GM18909 (cell line): ENCODE data around the gene BRI3BP.
"Not testable (repeated sequence)": the region's sequence is repeated elsewhere in the genome, so short reads cannot be mapped to it uniquely, and the experiment has no call there.

ENCODE experiments used
- ATAC-seq: cut with Tn5 transposase; IDR thresholded peaks from one replicate; pipeline ENCODE4 v1.9.1; 2021; ENCODE audit warnings: mild to moderate bottlenecking; ENCODE audit not compliant: unreplicated experiment, poor library complexity

Gene BRI3BP

DNA sequence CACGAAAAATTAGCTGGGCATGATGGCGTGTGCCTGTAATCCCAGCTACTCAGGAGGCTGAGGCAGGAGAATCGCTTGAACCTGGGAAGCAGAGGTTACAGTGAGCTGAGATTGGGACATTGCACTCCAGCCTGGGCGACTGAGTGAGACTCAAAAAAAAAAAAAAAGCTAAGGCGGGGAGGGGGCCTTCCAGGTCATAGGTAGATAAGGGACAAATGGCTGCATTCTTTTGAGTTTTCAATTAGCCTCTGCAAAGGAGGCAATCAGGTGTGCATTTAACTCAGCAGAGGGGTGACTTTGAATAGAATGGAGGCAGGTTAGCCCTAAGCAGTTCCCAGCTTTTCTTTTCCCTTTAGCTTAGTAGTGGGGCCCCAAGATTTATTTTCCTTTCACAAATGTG lies 71.0 kb downstream of the BRI3BP start:
- ATAC-seq: no peak

DNA sequence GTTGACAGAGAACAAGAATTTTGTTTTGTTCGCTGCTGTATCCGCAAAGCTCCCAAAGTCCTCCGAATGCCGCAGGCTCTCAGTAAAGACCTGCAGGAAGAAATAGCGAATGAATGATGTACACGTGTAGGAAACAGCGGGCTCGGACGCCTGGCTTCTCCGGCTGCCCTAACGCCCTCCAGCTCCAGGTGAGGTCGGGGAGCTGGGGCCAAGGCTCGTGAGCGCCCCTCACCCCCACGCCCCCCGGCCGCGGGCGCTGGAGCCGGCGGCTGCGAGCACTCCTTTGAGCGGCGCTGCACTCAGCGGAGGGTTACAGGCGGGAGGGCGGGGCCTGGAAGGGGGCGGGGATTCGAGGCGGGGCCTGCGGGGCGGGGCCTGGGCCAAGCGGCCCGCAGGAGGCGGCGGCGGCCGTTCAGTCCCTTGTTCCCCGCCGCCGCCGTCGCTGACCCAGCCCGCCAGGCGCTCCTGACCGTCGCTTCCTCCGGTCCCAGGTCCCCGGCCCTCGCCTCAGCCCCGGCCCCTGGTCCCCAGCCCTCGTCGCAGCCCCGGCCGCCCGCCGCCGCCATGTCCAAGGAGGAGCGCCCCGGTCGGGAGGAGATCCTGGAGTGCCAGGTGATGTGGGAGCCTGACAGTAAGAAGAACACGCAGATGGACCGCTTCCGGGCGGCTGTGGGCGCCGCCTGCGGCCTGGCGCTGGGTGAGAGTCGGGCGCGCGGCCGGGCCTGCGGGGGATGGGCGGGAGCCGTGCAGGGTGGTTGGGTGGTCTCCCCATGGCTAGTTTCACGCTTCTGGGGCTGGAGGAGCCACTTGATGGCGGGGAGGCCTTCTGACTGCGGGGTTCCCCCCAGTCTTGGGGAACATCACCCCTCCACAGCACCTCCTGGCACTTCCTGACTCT lies 71.8 kb downstream of the BRI3BP start, which contains the start of gene AACS:
AACS (plus strand) TSS at position 415 of the 898 bp plus-strand sequence; CDS start at position 565, 150 bp downstream.
- peak; percentile 94 for ATAC-seq

DNA sequence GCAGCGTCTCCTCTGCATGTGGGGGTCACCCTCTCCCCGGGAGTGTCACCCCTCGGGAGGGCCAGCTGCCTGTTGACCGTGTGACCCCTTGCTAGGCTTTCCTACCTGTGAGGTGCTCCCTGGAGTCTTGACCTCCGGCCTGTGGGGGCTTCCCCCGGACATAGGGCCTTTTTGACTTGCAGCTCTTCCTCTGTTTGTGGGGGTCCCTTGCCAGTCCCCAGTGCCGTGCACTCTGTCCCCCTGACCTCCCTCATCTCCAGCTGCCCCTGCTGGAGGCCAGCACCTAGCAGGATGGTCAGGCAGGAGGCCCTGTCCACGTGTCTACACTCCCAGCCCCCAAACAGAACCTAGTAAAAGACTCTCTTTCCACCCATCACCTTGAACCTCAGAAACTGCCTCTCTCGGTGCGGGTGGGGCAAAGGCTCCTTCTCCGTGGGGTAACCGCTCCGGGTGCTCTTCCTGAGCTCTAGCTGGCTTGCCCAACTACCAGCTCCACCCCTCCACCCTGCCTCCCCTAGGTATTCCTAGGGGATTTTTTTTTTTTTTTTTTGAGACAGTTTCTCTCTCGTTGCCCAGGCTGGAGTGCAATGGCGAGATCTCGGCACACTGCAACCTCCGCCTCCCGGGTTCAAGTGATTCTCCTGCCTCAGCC lies 72.6 kb downstream of the BRI3BP start:
- no peak for ATAC-seq

DNA sequence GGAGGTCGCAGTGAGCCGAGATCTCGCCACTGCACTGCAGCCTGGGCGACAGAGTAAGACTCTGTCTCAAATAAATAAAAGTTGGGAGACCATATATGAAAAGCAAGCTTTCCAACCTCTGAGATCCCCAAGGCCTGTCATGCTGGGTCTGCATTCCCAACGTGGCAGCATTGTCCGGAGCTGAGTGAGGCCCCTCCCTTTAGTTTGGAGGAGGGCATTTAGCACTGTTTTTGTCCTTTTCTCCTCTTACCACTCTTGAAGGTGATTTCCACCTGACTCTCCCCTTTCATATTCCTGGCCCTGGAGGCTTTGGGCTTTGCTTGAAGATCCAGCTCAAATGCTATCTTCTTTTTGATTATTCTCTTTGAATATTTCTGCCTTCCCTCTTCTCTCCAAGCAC lies 74.9 kb downstream of the BRI3BP start:
- no peak for ATAC-seq

DNA sequence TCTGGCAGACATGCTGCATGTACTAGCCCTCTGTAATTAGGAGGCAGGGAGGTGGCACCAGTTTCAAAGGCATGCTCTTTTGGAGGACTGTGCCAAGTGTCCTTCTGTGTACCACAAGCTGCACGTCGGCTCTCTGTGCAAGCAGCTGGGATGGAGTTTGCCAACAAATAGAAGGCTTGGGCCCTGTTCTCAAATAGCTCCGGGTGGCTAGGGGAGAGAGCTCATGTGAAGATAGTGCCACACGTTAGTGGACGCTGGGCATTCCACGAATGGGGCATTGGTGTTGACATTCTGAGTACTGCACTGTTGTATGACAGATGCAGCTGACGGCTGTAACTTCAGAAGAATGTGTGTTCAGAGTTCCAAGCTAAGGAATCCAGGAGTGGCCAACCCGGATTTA lies 76.2 kb downstream of the BRI3BP start:
- no peak for ATAC-seq

DNA sequence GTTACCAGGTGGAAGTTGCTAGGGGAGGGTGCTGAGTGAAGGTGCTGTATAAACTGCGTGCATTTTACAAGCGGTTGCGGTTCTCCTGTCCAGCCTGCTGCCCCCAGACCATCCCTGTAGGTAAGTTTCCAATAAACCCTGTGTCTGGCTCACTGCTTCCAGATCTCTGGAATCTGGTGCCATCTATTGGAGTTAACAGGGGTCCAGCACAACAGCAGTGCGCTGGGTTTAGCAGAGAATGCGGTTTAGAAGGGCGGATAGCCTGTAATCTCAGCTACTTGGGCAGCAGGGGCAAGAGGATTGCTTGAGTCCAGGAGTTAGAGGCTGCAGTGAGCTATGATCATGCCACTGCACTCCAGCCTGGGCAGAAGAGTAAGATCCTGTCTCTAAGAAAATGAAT lies 76.7 kb downstream of the BRI3BP start:
- no peak for ATAC-seq

DNA sequence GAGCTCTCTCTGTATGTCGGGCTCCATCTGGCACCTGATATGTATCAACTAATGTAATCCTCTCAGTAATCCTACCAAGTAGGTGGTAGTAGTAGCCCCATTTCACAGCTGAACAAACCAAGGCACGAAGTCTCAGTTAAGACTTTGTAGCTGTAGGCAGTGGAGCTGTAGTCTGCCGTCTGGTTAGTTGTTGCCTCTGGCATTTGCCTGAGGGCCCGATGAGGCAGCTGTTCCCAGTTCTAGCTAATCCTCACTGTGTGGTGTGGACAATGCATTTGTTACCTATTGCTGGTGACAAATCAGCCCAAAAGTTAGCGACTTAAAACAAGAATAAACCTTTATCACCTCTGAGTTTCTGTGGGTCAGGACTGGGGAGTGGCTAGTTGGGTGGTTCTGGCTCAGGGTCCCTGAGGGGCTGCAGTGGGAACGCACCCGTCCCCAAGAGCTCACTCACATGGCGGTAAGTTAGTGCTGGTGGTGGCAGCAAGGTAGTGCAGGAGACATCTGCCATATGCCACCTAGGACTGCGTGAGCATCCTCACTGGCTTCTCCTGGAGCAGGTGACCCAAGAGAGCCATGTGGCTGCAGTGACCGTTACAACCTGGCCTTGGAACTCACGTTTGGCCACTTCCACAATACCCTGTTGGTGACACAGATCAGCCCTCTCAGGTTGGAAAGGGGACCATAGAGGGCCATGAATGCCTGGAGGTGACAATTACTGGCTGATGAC lies 77.4 kb downstream of the BRI3BP start:
- ATAC-seq: no peak

DNA sequence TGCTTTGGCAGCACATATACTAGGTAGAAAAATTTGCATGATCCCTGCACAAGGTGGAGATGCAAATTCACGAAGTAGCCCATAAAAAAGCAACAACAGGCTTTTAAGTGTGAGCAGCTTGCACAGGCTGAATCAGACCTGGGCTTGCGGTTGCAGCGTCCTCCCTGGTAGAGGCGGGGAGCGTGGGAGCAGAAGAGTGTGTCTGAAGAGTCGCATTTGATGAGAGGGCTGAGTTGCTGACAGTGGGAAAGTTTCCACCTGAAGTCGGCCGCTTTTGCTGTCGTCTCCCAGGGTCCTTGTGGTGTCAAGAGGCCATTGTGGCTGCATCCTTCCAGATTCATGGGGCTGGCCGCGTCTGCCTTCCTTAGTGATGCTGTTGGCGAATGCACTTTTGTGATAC lies 78.0 kb downstream of the BRI3BP start:
- ATAC-seq: no peak

DNA sequence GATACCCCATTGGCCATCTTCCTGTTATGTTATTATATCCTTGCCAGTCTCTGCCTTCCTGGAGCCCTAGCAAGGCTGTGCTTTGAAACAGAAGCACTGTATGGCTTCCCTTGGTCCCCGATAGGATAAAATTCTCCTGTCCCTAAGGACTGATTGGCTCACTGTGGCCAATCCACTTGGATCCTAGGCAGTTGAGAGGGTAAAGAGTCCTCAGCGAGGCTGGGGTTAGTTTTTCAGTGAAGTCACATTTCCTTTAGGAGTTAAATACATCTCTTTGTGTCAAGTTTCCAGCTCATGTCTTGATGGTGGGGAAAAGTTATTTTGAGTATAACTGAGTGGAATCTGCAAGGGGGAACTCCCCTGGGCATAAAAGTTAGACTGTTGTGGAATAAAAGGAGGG lies 79.1 kb downstream of the BRI3BP start:
- ATAC-seq: no peak

DNA sequence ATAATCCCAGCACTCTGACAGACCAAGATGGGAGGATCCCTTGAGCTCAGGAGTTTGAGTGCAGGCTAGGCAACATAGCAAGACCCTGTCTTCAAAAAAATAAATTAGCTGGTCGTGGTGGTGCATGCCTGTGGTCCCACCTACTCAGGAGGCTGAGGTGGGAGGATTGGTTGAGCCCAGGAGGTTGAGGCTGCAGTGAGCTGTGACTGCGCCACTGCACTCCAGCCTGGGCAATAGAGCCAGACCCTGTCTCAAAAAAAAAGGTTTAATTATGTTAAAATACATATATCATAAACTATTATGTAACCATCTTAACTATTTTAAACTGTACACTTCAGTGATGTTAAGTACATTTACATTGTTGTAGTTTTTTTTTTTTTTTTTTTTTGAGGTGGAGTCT lies 80.8 kb downstream of the BRI3BP start:
- ATAC-seq: not testable (repeated sequence)

DNA sequence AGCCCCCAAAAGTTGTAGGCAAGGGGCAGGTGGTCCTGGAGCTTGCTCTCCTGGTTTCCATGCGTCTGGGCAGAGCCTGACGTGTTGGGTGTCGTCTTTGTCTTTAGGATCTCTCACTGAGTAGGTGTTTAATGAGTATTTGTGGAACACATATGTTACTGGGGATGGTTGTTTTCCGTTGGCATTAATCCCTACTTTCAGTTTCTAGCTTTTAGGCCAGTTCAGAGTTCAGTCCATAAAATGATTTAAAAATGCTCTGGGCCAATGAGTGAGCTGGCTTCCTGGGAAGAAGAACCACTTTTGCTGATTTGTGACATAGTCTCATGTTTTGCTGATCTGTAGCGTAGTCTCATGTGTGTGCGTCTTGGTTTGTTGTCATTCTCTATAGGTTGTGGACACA lies 82.7 kb downstream of the BRI3BP start:
- no peak for ATAC-seq

DNA sequence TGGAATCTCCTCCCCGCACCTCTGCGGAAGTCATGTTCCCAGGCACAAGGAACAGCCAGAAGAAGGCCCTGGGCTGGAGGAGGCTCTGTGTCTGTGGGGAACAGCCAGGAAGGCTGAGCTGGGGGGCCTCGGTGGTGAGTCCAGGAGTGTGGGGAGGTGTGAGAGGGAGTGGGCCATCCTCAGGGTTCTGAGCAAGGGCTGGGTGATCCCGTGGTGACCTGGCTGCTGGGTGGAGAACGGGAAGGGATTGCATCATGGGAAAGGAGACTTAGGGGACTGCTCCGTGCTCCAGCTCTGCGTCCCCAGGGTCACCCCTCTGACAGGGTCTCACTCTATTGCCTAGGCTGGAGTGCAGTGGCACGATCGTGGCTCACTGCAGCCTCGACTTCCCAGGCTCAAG lies 85.6 kb downstream of the BRI3BP start:
- ATAC-seq: no peak

DNA sequence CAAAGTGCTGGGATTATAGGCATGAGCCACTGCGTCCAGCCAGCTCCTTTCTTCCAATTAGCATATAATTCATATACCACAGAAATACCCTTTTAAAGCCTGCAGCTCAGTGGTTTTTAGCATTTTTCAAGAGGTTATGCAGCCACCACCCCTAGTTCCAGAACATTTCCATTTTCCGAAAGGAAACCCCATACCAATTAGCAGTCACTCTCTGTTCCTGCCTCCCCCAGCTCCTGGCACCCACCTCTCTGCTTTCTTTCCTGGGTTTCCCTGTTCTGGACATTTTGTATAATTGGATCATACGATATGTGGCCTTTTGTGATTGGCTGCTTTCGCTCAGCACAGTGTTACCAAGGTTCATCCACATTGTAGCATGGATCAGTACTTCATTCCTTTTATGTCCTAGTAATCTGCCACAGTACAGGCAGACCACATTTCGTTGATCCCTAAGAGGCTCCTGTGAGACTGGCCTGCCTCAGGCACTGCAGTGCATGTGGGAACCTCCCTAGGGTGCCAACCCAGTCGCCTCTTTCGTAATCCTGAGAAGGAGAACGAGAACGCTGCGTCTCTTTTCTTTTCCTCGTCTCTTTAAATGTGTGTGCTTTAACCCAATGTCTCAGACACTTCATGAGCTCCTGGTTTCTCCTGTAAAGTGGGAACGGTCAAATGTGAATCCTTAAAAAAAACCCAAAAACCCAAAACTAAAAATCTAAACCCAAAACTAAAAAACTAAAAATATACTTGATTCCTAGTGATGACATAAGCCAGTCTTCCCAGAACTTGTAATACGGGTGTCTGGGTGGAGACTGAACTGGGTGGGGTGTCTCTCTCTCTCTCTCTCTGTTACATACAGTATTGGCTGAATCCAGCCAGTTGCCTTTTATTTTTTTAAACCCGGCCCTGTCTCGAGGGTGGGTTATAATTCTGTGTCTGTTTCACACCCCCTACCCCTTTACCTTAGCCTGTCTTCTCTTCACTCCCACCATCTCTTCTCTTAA lies 86.5 kb downstream of the BRI3BP start:
- no peak for ATAC-seq
